ENCODE measurements around the gene DOCK9. TPM values are rescaled to one million over a fixed set of nuclear protein-coding genes. Genes with fewer than 3 reads are reported as not detected.

The DOCK9 gene
- total RNA-seq, 2 experiments from 2014 or later = 102 to 107 TPM

GRCh38 chr13:98792785-98793495 lies 184.9 kb downstream of the DOCK9 start:
- ATAC-seq (ENCODE audit: low read depth) (no peak), DNase-seq (no peak)
- Mint-ChIP-seq H3K36me3 (peaks cover 52% of the 10 kb centered on the region), H3K27ac (no peak overlapping the region), H3K4me3 (no peak overlapping the region), H3K9me3 (peaks cover 2% of the 10 kb centered on the region), H3K27me3 (peaks cover 12% of the 10 kb centered on the region), H3K4me1 (peaks cover 4% of the 10 kb centered on the region)
- POLR2A ChIA-PET = no interaction called here

GRCh38 chr13:98792321-98792720 lies 185.5 kb downstream of the DOCK9 start:
- no peak overlapping the region for H3K4me3 Mint-ChIP-seq

GRCh38 chr13:98791611-98792010 lies 186.3 kb downstream of the DOCK9 start:
- Mint-ChIP-seq H3K27ac (no peak overlapping the region), H3K27me3 (peaks cover 22% of the 10 kb centered on the region), H3K4me3 (no peak overlapping the region), H3K9me3 (peaks cover 2% of the 10 kb centered on the region), H3K36me3 (peaks cover 42% of the 10 kb centered on the region), H3K4me1 (no peaks in the 10 kb centered on the region)
- DNase-seq (no peak), ATAC-seq (ENCODE audit: low read depth) (no peak)
- POLR2A ChIA-PET = no interaction called here

More at GRCh38 chr13:98792321-98792720, 185.5 kb downstream of the DOCK9 start:
- DNase-seq (no peak), ATAC-seq (ENCODE audit: low read depth) (no peak)
- POLR2A ChIA-PET = no interaction called here
- Mint-ChIP-seq H3K9me3 (peaks cover 2% of the 10 kb centered on the region), H3K27ac (no peak overlapping the region), H3K4me1 (no peaks in the 10 kb centered on the region), H3K27me3 (peaks cover 18% of the 10 kb centered on the region), H3K36me3 (peaks cover 48% of the 10 kb centered on the region)

- H3K9me3 Mint-ChIP-seq = peaks cover 2% of the 10 kb centered on the region
- no peak overlapping the region for H3K4me3 Mint-ChIP-seq
- ATAC-seq (ENCODE audit: low read depth) = no peak
- H3K27ac Mint-ChIP-seq = no peak overlapping the region
- H3K27me3 Mint-ChIP-seq = peaks cover 23% of the 10 kb centered on the region
- POLR2A ChIA-PET = no interaction called here
- no peak for DNase-seq
- H3K36me3 Mint-ChIP-seq = peaks cover 12% of the 10 kb centered on the region
- no peaks in the 10 kb centered on the region for H3K4me1 Mint-ChIP-seq
Measured at GRCh38 chr13:98787996-98788395, 189.9 kb downstream of the DOCK9 start.

- H3K27me3 Mint-ChIP-seq = peaks cover 23% of the 10 kb centered on the region
- H3K36me3 Mint-ChIP-seq = peaks cover 4% of the 10 kb centered on the region
- DNase-seq (no peak), ATAC-seq (ENCODE audit: low read depth) (no peak)
- POLR2A ChIA-PET = no interaction called here
- no peak overlapping the region for H3K27ac Mint-ChIP-seq
- no peaks in the 10 kb centered on the region for H3K4me1 Mint-ChIP-seq
- peaks cover 2% of the 10 kb centered on the region for H3K9me3 Mint-ChIP-seq
- no peak overlapping the region for H3K4me3 Mint-ChIP-seq
Measured at GRCh38 chr13:98787173-98787572, 190.7 kb downstream of the DOCK9 start.

- Mint-ChIP-seq H3K27me3 (peaks cover 23% of the 10 kb centered on the region), H3K4me1 (no peaks in the 10 kb centered on the region), H3K36me3 (no peaks in the 10 kb centered on the region), H3K9me3 (no peaks in the 10 kb centered on the region), H3K27ac (no peak overlapping the region), H3K4me3 (no peak overlapping the region)
- POLR2A ChIA-PET = no interaction called here
- ATAC-seq (ENCODE audit: low read depth) = no peak
- DNase-seq = no peak
Measured at GRCh38 chr13:98786023-98786422, 191.8 kb downstream of the DOCK9 start.

GRCh38 chr13:98785405-98785804 lies 192.5 kb downstream of the DOCK9 start:
- DNase-seq (no peak), ATAC-seq (ENCODE audit: low read depth) (no peak)
- Mint-ChIP-seq H3K4me1 (no peaks in the 10 kb centered on the region), H3K27me3 (peaks cover 23% of the 10 kb centered on the region), H3K9me3 (no peaks in the 10 kb centered on the region), H3K36me3 (no peaks in the 10 kb centered on the region), H3K4me3 (no peak overlapping the region), H3K27ac (no peak overlapping the region)
- POLR2A ChIA-PET = no interaction called here

- POLR2A ChIA-PET = no interaction called here
- Mint-ChIP-seq H3K36me3 (no peaks in the 10 kb centered on the region), H3K4me1 (no peaks in the 10 kb centered on the region), H3K9me3 (no peaks in the 10 kb centered on the region), H3K27ac (no peak overlapping the region), H3K4me3 (no peak overlapping the region), H3K27me3 (peaks cover 23% of the 10 kb centered on the region)
- DNase-seq (no peak), ATAC-seq (ENCODE audit: low read depth) (no peak)
Measured at GRCh38 chr13:98784666-98785065, 193.2 kb downstream of the DOCK9 start.

- Mint-ChIP-seq H3K4me1 (no peaks in the 10 kb centered on the region), H3K9me3 (no peaks in the 10 kb centered on the region), H3K36me3 (no peaks in the 10 kb centered on the region), H3K27ac (no peak overlapping the region), H3K27me3 (peaks cover 21% of the 10 kb centered on the region), H3K4me3 (no peak overlapping the region)
- DNase-seq = no peak
- ATAC-seq (ENCODE audit: low read depth) = no peak
- POLR2A ChIA-PET = no interaction called here
Measured at GRCh38 chr13:98783856-98784478, 193.9 kb downstream of the DOCK9 start.

GRCh38 chr13:98782654-98783053 lies 195.2 kb downstream of the DOCK9 start:
- Mint-ChIP-seq H3K4me1 (no peaks in the 10 kb centered on the region), H3K9me3 (no peaks in the 10 kb centered on the region), H3K4me3 (no peak overlapping the region), H3K27me3 (peaks cover 13% of the 10 kb centered on the region), H3K27ac (no peak overlapping the region), H3K36me3 (no peaks in the 10 kb centered on the region)
- POLR2A ChIA-PET = no interaction called here
- no peak for ATAC-seq (ENCODE audit: low read depth)
- no peak for DNase-seq

GRCh38 chr13:98781905-98782304 lies 196.0 kb downstream of the DOCK9 start:
- no peak for ATAC-seq (ENCODE audit: low read depth)
- H3K4me3 Mint-ChIP-seq = no peak overlapping the region
- POLR2A ChIA-PET = no interaction called here
- H3K9me3 Mint-ChIP-seq = no peaks in the 10 kb centered on the region
- no peaks in the 10 kb centered on the region for H3K36me3 Mint-ChIP-seq
- H3K27ac Mint-ChIP-seq = no peak overlapping the region
- no peaks in the 10 kb centered on the region for H3K4me1 Mint-ChIP-seq
- peaks cover 6% of the 10 kb centered on the region for H3K27me3 Mint-ChIP-seq
- DNase-seq = no peak

GRCh38 chr13:98781470-98781869 lies 196.4 kb downstream of the DOCK9 start:
- DNase-seq = no peak
- no peak overlapping the region for H3K27ac Mint-ChIP-seq
- H3K36me3 Mint-ChIP-seq = no peaks in the 10 kb centered on the region
- POLR2A ChIA-PET = no interaction called here
- no peaks in the 10 kb centered on the region for H3K9me3 Mint-ChIP-seq
- H3K4me1 Mint-ChIP-seq = no peaks in the 10 kb centered on the region
- H3K27me3 Mint-ChIP-seq = peaks cover 6% of the 10 kb centered on the region
- H3K4me3 Mint-ChIP-seq = no peak overlapping the region
- ATAC-seq (ENCODE audit: low read depth) = no peak

GRCh38 chr13:98781045-98781444 lies 196.8 kb downstream of the DOCK9 start:
- POLR2A ChIA-PET = no interaction called here
- H3K27me3 Mint-ChIP-seq = peaks cover 6% of the 10 kb centered on the region

GRCh38 chr13:98780451-98780850 lies 197.4 kb downstream of the DOCK9 start:
- Mint-ChIP-seq H3K9me3 (no peaks in the 10 kb centered on the region), H3K4me3 (no peak overlapping the region), H3K36me3 (no peaks in the 10 kb centered on the region), H3K4me1 (no peaks in the 10 kb centered on the region), H3K27me3 (peaks cover 6% of the 10 kb centered on the region), H3K27ac (no peak overlapping the region)
- ATAC-seq (ENCODE audit: low read depth) = no peak
- no peak for DNase-seq
- POLR2A ChIA-PET = no interaction called here

More at GRCh38 chr13:98781045-98781444, 196.8 kb downstream of the DOCK9 start:
- Mint-ChIP-seq H3K36me3 (no peaks in the 10 kb centered on the region), H3K9me3 (no peaks in the 10 kb centered on the region), H3K4me3 (no peak overlapping the region), H3K27ac (no peak overlapping the region), H3K4me1 (no peaks in the 10 kb centered on the region)
- no peak for ATAC-seq (ENCODE audit: low read depth)
- no peak for DNase-seq
